Breast epithelium (tissue), 4 donors: Measurements from ENCODE around the gene AGAP1. TPM values are rescaled to one million over a fixed set of nuclear protein-coding genes. Genes with fewer than 3 reads are reported as not detected.
"Not testable (repeated sequence)": the region's sequence is repeated elsewhere in the genome, so short reads cannot be mapped to it uniquely, and the experiment has no call there.

Experiments
- DNase-seq, 2 donors: peaks; one replicate each; pipeline ENCODE4 v3.0.0-alpha.2; 2019; ENCODE audit warnings: low spot score in 2 of 2
- H3K27ac ChIP-seq, 2 donors: fragments of 200-600 bp; sonication (generic) in 1 of 2; one replicate each; pipeline ENCODE4 v1.5.1; 2016 to 2019; ENCODE audit warnings: mild to moderate bottlenecking in 1 of 2
- H3K27me3 ChIP-seq, 2 donors: fragments of 200-600 bp; sonication (generic) in 1 of 2; one replicate each; pipeline versions ENCODE4 v1.5.1 to v1.6.0; 2017 to 2019; ENCODE audit warnings: control low read depth in 1 of 2, mild to moderate bottlenecking in 1 of 2
- H3K36me3 ChIP-seq: fragments of 200-600 bp; one replicate; pipeline ENCODE4 v1.5.1; 2019
- H3K4me1 ChIP-seq, 2 donors: fragments of 200-600 bp; sonication (generic); one replicate each; pipeline ENCODE4 v1.5.1; 2016 to 2019; ENCODE audit warnings: control low read depth in 1 of 2
- H3K4me3 ChIP-seq, 3 donors: fragments of 200-600 bp; sonication (generic); 1 replicate in 2 of 3; 2 replicates in 1 of 3; pipeline ENCODE4 v1.5.1; 2016 to 2019; ENCODE audit warnings: mild to moderate bottlenecking in 3 of 3, moderate library complexity in 2 of 3
- H3K9me3 ChIP-seq, 2 donors: fragments of 200-600 bp; sonication (generic) in 1 of 2; one replicate each; pipeline ENCODE4 v1.5.1; 2016 to 2019; ENCODE audit warnings: control low read depth in 1 of 2
- CTCF ChIP-seq, 3 donors: fragments of 450-650 bp; IDR thresholded peaks; one replicate each; pipeline ENCODE4 v1.5.1; 2016 to 2017; ENCODE audit warnings: antibody characterized with exemption in 3 of 3, mild to moderate bottlenecking in 3 of 3, moderate library complexity in 3 of 3
- POLR2A ChIP-seq: fragments of 450-650 bp; IDR thresholded peaks from one replicate; pipeline ENCODE4 v1.6.1; 2016; ENCODE audit warnings: antibody characterized with exemption, mild to moderate bottlenecking, moderate library complexity
- POLR2AphosphoS5 ChIP-seq, 3 donors: sonication (generic); formaldehyde crosslinking; IDR thresholded peaks; one replicate each; pipeline ENCODE4 v1.6.1; 2017; ENCODE audit warnings: antibody characterized with exemption in 3 of 3
- intact Hi-C: fragments of 100-400 bp; cut with DNase I; formaldehyde crosslinking; loops from one replicate; pipeline ENCODE4 v1.15.1; 2023; ENCODE audit warnings: low total_unique reads
- total RNA-seq, 3 donors: library from RNA; depleted of rRNA; stranded (reverse); fragments of >200 nt; gene quantifications; one replicate each; pipeline ENCODE4 v1.1.0, GENCODE V29; 2016

Gene AGAP1
- total RNA-seq, 3 donors from 2014 or later, result 19.7 to 27.1 (median 25.9) TPM

GRCh38 chr2:236133410-236134012 is 639.7 kb downstream of the AGAP1 start:
- TF ChIP-seq POLR2AphosphoS5 (IDR thresholded peaks at IDR 0.05) (no peak), POLR2A (no peak), CTCF (IDR thresholded peaks at IDR 0.05) (no peak)
- H3K27me3 ChIP-seq, result no peaks in the 10 kb centered on the region
- H3K9me3 ChIP-seq, result no peaks in the 10 kb centered on the region
- H3K27ac ChIP-seq, result no peak overlapping the region
- no peaks in the 10 kb centered on the region for H3K36me3 ChIP-seq
- H3K4me3 ChIP-seq, result no peak overlapping the region
- H3K4me1 ChIP-seq, result no peaks in the 10 kb centered on the region
- intact Hi-C loops, result no loop called here
- peak in 1 of 2 donors; percentile 35 for DNase-seq

- no peak overlapping the region for H3K27ac ChIP-seq
- no peaks in the 10 kb centered on the region for H3K27me3 ChIP-seq
- no peak for DNase-seq
- no peak overlapping the region for H3K4me3 ChIP-seq
- H3K9me3 ChIP-seq, result no peaks in the 10 kb centered on the region
- no peak for TF ChIP-seq POLR2AphosphoS5 (IDR thresholded peaks at IDR 0.05)
- TF ChIP-seq POLR2A, result no peak
- TF ChIP-seq CTCF (IDR thresholded peaks at IDR 0.05), result no peak
- H3K4me1 ChIP-seq, result no peaks in the 10 kb centered on the region
- H3K36me3 ChIP-seq, result no peaks in the 10 kb centered on the region
- intact Hi-C loops, result no loop called here
Measured at GRCh38 chr2:236136538-236136937, 642.7 kb downstream of the AGAP1 start.

GRCh38 chr2:236137066-236137465 is 643.2 kb downstream of the AGAP1 start:
- H3K4me1 ChIP-seq, result no peaks in the 10 kb centered on the region
- H3K4me3 ChIP-seq, result no peak overlapping the region
- no peaks in the 10 kb centered on the region for H3K9me3 ChIP-seq
- TF ChIP-seq POLR2AphosphoS5 (IDR thresholded peaks at IDR 0.05), result no peak
- no peak for TF ChIP-seq POLR2A
- TF ChIP-seq CTCF (IDR thresholded peaks at IDR 0.05), result no peak
- H3K36me3 ChIP-seq, result no peaks in the 10 kb centered on the region
- intact Hi-C loops, result no loop called here
- H3K27me3 ChIP-seq, result no peaks in the 10 kb centered on the region
- H3K27ac ChIP-seq, result no peak overlapping the region
- peak in 1 of 2 donors; percentile 38 for DNase-seq

GRCh38 chr2:236141616-236142015 is 647.8 kb downstream of the AGAP1 start:
- H3K9me3 ChIP-seq, H3K36me3 ChIP-seq, H3K4me1 ChIP-seq, DNase-seq, intact Hi-C loops, H3K27me3 ChIP-seq, H3K27ac ChIP-seq, H3K4me3 ChIP-seq: not testable (repeated sequence)

GRCh38 chr2:236143811-236144210 is 650.0 kb downstream of the AGAP1 start:
- no peak for DNase-seq
- Histone ChIP-seq H3K4me3 (no peak overlapping the region), H3K4me1 (no peaks in the 10 kb centered on the region), H3K27me3 (peaks cover 0 to 5% of the 10 kb centered on the region in 2 donors), H3K27ac (no peak overlapping the region), H3K36me3 (no peaks in the 10 kb centered on the region), H3K9me3 (no peaks in the 10 kb centered on the region)
- intact Hi-C loops, result no loop called here
- TF ChIP-seq CTCF (IDR thresholded peaks at IDR 0.05) (no peak), POLR2AphosphoS5 (IDR thresholded peaks at IDR 0.05) (no peak), POLR2A (no peak)

GRCh38 chr2:236146436-236146835 is 652.6 kb downstream of the AGAP1 start:
- Histone ChIP-seq H3K27me3 (peaks cover 0 to 5% of the 10 kb centered on the region in 2 donors), H3K4me1 (no peaks in the 10 kb centered on the region), H3K4me3 (no peak overlapping the region), H3K9me3 (peaks cover 6 to 11% of the 10 kb centered on the region in 2 donors), H3K36me3 (no peaks in the 10 kb centered on the region), H3K27ac (no peak overlapping the region)
- peak in 1 of 2 donors; percentile 41 for DNase-seq
- intact Hi-C loops, result no loop called here
- TF ChIP-seq POLR2AphosphoS5 (IDR thresholded peaks at IDR 0.05) (no peak), CTCF (IDR thresholded peaks at IDR 0.05) (no peak), POLR2A (no peak)
